Stomach (tissue), 4 donors: ENCODE results near the gene SP4.

Source experiments
- POLR2A ChIP-seq, 4 donors: fragments of 450-650 bp; IDR thresholded peaks; one replicate each; pipeline ENCODE4 v1.6.1; 2016; ENCODE audit warnings: antibody characterized with exemption in 4 of 4, control low read depth in 2 of 4, mild to moderate bottlenecking in 1 of 4, moderate library complexity in 1 of 4
- TF ChIP-seq, protein P1 (sequence below), 7 experiments: fragments of 450-650 bp in 4 of 7; fragments of 200-600 bp in 3 of 7; sonication (generic) in 3 of 7; IDR thresholded peaks; one replicate each; pipeline ENCODE4 v1.5.1; 2016 to 2019; ENCODE audit warnings: antibody characterized with exemption in 7 of 7, control low read depth in 2 of 7, mild to moderate bottlenecking in 1 of 7

DNA sequence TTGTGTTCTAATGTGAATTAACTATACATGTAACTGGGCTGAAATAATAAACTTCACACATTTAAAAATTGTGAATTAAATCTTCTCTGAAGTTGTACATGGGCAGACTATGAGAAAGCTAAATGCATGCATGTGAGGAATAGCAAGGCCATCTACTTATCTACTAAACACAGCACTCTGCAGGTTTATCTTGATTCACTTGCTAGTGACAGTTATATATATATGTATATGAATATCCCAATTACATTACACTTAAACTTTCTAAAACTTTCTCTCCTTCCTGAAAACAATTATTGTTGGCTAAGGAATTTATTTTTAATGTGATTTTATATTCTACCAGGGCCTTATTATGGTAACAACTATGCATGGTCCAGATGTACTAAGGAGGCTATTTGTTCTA lies 5.1 kb upstream of the SP4 start:
- TF ChIP-seq, protein P1, sequence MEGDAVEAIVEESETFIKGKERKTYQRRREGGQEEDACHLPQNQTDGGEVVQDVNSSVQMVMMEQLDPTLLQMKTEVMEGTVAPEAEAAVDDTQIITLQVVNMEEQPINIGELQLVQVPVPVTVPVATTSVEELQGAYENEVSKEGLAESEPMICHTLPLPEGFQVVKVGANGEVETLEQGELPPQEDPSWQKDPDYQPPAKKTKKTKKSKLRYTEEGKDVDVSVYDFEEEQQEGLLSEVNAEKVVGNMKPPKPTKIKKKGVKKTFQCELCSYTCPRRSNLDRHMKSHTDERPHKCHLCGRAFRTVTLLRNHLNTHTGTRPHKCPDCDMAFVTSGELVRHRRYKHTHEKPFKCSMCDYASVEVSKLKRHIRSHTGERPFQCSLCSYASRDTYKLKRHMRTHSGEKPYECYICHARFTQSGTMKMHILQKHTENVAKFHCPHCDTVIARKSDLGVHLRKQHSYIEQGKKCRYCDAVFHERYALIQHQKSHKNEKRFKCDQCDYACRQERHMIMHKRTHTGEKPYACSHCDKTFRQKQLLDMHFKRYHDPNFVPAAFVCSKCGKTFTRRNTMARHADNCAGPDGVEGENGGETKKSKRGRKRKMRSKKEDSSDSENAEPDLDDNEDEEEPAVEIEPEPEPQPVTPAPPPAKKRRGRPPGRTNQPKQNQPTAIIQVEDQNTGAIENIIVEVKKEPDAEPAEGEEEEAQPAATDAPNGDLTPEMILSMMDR (IDR thresholded peaks at IDR 0.05): no peak
- TF ChIP-seq POLR2A (IDR thresholded peaks at IDR 0.05): no peak
